ENCODE data around the gene ITGA8.
"Not testable (repeated sequence)": the region's sequence is repeated elsewhere in the genome, so short reads cannot be mapped to it uniquely, and the experiment has no call there.

The ITGA8 gene

GRCh38 chr10:15606377-15606776 is 113.3 kb downstream of the ITGA8 start:
- no peak for DNase-seq (ENCODE audit: low spot score)

GRCh38 chr10:15605740-15606369 is 113.9 kb downstream of the ITGA8 start:
- no peak for DNase-seq (ENCODE audit: low spot score)

GRCh38 chr10:15603446-15604011 is 116.2 kb downstream of the ITGA8 start:
- no peak for DNase-seq (ENCODE audit: low spot score)

- no peak for DNase-seq (ENCODE audit: low spot score)
Measured at GRCh38 chr10:15601819-15602218, 117.9 kb downstream of the ITGA8 start.

- DNase-seq (ENCODE audit: low spot score): no peak
Measured at GRCh38 chr10:15595260-15595659, 124.5 kb downstream of the ITGA8 start.

GRCh38 chr10:15591937-15592336 is 127.8 kb downstream of the ITGA8 start:
- no peak for DNase-seq (ENCODE audit: low spot score)

GRCh38 chr10:15591431-15591830 is 128.3 kb downstream of the ITGA8 start:
- DNase-seq (ENCODE audit: low spot score): no peak

- DNase-seq (ENCODE audit: low spot score): no peak
Measured at GRCh38 chr10:15588635-15589508, 130.8 kb downstream of the ITGA8 start.

- no peak for DNase-seq (ENCODE audit: low spot score)
Measured at GRCh38 chr10:15588151-15588550, 131.6 kb downstream of the ITGA8 start.

- DNase-seq (ENCODE audit: low spot score): no peak
Measured at GRCh38 chr10:15587271-15587670, 132.5 kb downstream of the ITGA8 start.

- DNase-seq (ENCODE audit: low spot score): peak; percentile 76
Measured at GRCh38 chr10:15585303-15585715, 134.4 kb downstream of the ITGA8 start.

- DNase-seq (ENCODE audit: low spot score): not testable (repeated sequence)
Measured at GRCh38 chr10:15582972-15583371, 136.8 kb downstream of the ITGA8 start.

GRCh38 chr10:15579605-15580004 is 140.1 kb downstream of the ITGA8 start:
- no peak for DNase-seq (ENCODE audit: low spot score)

- DNase-seq (ENCODE audit: low spot score): no peak
Measured at GRCh38 chr10:15572531-15573045, 147.1 kb downstream of the ITGA8 start.

- no peak for DNase-seq (ENCODE audit: low spot score)
Measured at GRCh38 chr10:15571575-15571974, 148.1 kb downstream of the ITGA8 start.

GRCh38 chr10:15570738-15571339 is 148.9 kb downstream of the ITGA8 start:
- DNase-seq (ENCODE audit: low spot score): no peak

- DNase-seq (ENCODE audit: low spot score): no peak
Measured at GRCh38 chr10:15567952-15568351, 151.8 kb downstream of the ITGA8 start.

GRCh38 chr10:15563246-15563645 is 156.5 kb downstream of the ITGA8 start:
- no peak for DNase-seq (ENCODE audit: low spot score)

- no peak for DNase-seq (ENCODE audit: low spot score)
Measured at GRCh38 chr10:15562578-15562977, 157.1 kb downstream of the ITGA8 start.

GRCh38 chr10:15562116-15562515 is 157.6 kb downstream of the ITGA8 start:
- DNase-seq (ENCODE audit: low spot score): no peak

- no peak for DNase-seq (ENCODE audit: low spot score)
Measured at GRCh38 chr10:15558136-15558535, 161.6 kb downstream of the ITGA8 start.

- not testable (repeated sequence) for DNase-seq (ENCODE audit: low spot score)
Measured at GRCh38 chr10:15557168-15557567, 162.6 kb downstream of the ITGA8 start.

Data from NAMALWA (cell line).